ENCODE results near the gene YLPM1.

Gene YLPM1

DNA sequence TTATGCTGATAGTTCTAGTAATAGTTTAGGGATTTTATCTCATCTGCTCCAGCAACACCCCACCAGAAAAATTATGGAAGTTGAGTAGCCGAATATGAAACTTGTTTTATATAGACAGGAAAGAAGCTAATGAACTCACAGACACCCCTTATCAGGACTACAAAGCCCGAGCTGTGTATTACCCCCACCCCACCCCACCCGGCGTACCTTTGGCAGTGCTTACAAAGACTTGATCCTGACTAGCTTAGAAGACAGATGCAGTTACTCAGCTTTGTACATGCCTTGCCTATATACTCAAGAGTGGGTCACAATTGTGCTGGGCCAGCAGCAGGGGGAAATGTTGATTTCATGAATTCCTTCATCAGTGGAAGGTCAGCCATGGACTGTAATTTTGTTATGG, 90.5 kb downstream of the YLPM1 start:
- no peak for DNase-seq
- H3K9me3 ChIP-seq, result no peaks in the 10 kb centered on the region
- H3K4me1 ChIP-seq, result peaks cover 0 to 10% (median 4%) of the 10 kb centered on the region in 4 donors
- no peak overlapping the region for H3K27ac ChIP-seq
- intact Hi-C loops (cut with DNase I; ENCODE audit: low total_unique reads), result no loop called here
- H3K4me3 ChIP-seq, result no peak overlapping the region
- H3K27me3 ChIP-seq, result peaks cover 0 to 5% of the 10 kb centered on the region in 2 donors
- TF ChIP-seq, protein P1, sequence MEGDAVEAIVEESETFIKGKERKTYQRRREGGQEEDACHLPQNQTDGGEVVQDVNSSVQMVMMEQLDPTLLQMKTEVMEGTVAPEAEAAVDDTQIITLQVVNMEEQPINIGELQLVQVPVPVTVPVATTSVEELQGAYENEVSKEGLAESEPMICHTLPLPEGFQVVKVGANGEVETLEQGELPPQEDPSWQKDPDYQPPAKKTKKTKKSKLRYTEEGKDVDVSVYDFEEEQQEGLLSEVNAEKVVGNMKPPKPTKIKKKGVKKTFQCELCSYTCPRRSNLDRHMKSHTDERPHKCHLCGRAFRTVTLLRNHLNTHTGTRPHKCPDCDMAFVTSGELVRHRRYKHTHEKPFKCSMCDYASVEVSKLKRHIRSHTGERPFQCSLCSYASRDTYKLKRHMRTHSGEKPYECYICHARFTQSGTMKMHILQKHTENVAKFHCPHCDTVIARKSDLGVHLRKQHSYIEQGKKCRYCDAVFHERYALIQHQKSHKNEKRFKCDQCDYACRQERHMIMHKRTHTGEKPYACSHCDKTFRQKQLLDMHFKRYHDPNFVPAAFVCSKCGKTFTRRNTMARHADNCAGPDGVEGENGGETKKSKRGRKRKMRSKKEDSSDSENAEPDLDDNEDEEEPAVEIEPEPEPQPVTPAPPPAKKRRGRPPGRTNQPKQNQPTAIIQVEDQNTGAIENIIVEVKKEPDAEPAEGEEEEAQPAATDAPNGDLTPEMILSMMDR (IDR thresholded peaks at IDR 0.05), result no peak
- H3K36me3 ChIP-seq, result no peaks in the 10 kb centered on the region

DNA sequence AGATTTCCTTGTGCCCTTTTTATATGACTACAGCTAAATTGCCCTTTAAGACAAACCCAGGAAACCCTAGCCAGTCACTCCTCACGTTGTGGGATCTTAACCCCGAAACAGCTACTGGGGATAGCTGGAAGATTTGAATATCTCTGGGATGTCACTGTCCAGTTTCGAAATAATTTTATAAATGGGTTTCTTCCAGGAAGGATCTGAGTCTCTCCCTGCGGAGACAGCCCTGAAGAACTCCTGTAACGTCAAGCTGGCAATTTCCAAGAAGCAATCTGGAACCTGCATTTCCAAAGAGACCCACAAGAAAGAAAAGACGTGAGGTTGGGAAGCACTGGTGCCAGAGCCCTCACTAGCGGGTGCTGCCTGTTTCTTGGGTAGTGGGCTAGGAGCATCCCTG, 91.9 kb downstream of the YLPM1 start:
- Histone ChIP-seq H3K27me3 (peaks cover 0 to 10% of the 10 kb centered on the region in 2 donors), H3K9me3 (no peaks in the 10 kb centered on the region), H3K4me3 (no peak overlapping the region), H3K36me3 (no peaks in the 10 kb centered on the region), H3K4me1 (peaks cover 0 to 10% (median 4%) of the 10 kb centered on the region in 4 donors), H3K27ac (no peak overlapping the region)
- intact Hi-C loops (cut with DNase I; ENCODE audit: low total_unique reads), result no loop called here
- DNase-seq, result no peak
- TF ChIP-seq, protein P1 (IDR thresholded peaks at IDR 0.05), result no peak

DNA sequence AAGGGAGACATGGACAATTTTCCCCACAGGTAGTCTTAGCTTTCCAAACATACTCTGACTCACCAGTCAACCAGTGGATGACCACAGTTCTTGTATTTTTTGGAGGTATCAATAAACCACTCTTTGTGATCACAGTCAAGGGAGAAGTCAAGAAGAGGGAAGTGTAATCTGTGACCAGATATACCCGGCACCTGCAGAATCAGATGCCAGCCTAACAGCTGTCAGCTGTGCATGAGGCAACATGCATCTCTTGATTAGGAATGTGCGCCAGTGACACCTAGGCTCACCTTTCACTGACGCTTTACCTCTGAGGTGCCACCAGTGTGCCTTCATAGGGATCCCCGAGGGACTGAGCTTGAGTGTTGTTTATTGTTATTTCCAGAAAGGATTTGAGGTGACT, 92.8 kb downstream of the YLPM1 start:
- peaks cover 0 to 12% (median 5%) of the 10 kb centered on the region in 4 donors for H3K4me1 ChIP-seq
- H3K27ac ChIP-seq, result no peak overlapping the region

DNA sequence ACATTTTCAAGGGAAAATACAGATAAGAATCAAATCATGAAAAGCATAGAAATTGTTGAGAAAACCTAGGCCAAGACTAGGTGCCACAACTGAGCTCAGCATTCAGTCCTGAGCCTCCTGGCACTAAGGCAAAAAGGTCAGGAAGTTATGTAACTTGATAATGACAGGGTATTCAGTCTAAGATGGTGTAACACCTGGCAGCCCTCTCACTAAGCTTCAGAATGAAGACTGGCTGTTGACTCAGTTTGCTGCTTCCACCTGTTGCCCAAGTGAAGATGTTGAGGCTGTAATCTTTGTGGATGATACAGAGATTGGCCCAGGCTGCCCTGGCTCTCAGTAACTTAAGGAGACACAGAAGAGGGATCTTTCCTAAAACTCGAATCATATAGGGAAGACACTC, 93.2 kb downstream of the YLPM1 start:
- Histone ChIP-seq H3K36me3 (no peaks in the 10 kb centered on the region), H3K9me3 (no peaks in the 10 kb centered on the region), H3K4me1 (peaks cover 0 to 12% (median 5%) of the 10 kb centered on the region in 4 donors), H3K4me3 (no peak overlapping the region), H3K27me3 (peaks cover 0 to 10% of the 10 kb centered on the region in 2 donors), H3K27ac (no peak overlapping the region)
- TF ChIP-seq, protein P1 (IDR thresholded peaks at IDR 0.05), result no peak
- no peak for DNase-seq
- intact Hi-C loops (cut with DNase I; ENCODE audit: low total_unique reads), result no loop called here

More for the DNA sequence above, 92.8 kb downstream of the YLPM1 start:
- intact Hi-C loops (cut with DNase I; ENCODE audit: low total_unique reads), result no loop called here
- TF ChIP-seq, protein P1 (IDR thresholded peaks at IDR 0.05), result no peak
- no peak overlapping the region for H3K4me3 ChIP-seq
- H3K27me3 ChIP-seq, result peaks cover 0 to 10% of the 10 kb centered on the region in 2 donors
- no peak for DNase-seq
- no peaks in the 10 kb centered on the region for H3K9me3 ChIP-seq
- H3K36me3 ChIP-seq, result no peaks in the 10 kb centered on the region

GRCh38 chr14:74858022-74858421, 94.9 kb downstream of the YLPM1 start:
- Histone ChIP-seq H3K4me3 (no peak overlapping the region), H3K4me1 (peaks cover 0 to 6% (median 3%) of the 10 kb centered on the region in 4 donors), H3K27ac (no peak overlapping the region), H3K9me3 (no peaks in the 10 kb centered on the region), H3K27me3 (peaks cover 0 to 10% of the 10 kb centered on the region in 2 donors), H3K36me3 (no peaks in the 10 kb centered on the region)
- no peak for DNase-seq
- intact Hi-C loops (cut with DNase I; ENCODE audit: low total_unique reads), result no loop called here
- TF ChIP-seq, protein P1 (IDR thresholded peaks at IDR 0.05), result no peak
